NT2/D1 (cell line): ENCODE results near the gene ARHGAP11A.

Experiments
- DNase-seq: peaks from one replicate; pipeline ENCODE4 v3.0.0-alpha.2; 2011; ENCODE audit warnings: low read depth, low spot score
- H3K27me3 ChIP-seq: 2 replicates; pipeline ENCODE4 v1.6.0; 2011; ENCODE audit warnings: mild to moderate bottlenecking; ENCODE audit not compliant: insufficient read length, insufficient read depth
- H3K36me3 ChIP-seq: 2 replicates; pipeline ENCODE4 v1.6.1; 2011; ENCODE audit warnings: mild to moderate bottlenecking, low read length, mixed read lengths; ENCODE audit not compliant: insufficient read depth, insufficient read length
- H3K4me1 ChIP-seq: 2 replicates; pipeline ENCODE4 v1.5.1; 2011; ENCODE audit not compliant: insufficient read depth, insufficient read length
- H3K4me3 ChIP-seq: 2 replicates; pipeline ENCODE4 v1.5.1; 2011; ENCODE audit warnings: low read depth; ENCODE audit not compliant: insufficient read length
- H3K9ac ChIP-seq: 2 replicates; pipeline ENCODE4 v1.6.0; 2011; ENCODE audit warnings: low read depth; ENCODE audit not compliant: insufficient read length
- H3K9me3 ChIP-seq: 2 replicates; pipeline ENCODE4 v1.5.1; 2011; ENCODE audit warnings: mild to moderate bottlenecking, low read length; ENCODE audit not compliant: insufficient read depth
- SUZ12 ChIP-seq: IDR thresholded peaks from 2 replicates; pipeline ENCODE4 v1.6.1; 2011; ENCODE audit not compliant: insufficient read length, insufficient read depth; ENCODE audit errors: extremely low read depth
- YY1 ChIP-seq: IDR thresholded peaks from 2 replicates; pipeline ENCODE4 v1.6.1; 2011; ENCODE audit not compliant: insufficient read length, insufficient read depth
- ZNF274 ChIP-seq: IDR thresholded peaks from 2 replicates; pipeline ENCODE4 v1.6.1; 2011; ENCODE audit warnings: mild to moderate bottlenecking, low read depth, low read length

ARHGAP11A gene

DNA sequence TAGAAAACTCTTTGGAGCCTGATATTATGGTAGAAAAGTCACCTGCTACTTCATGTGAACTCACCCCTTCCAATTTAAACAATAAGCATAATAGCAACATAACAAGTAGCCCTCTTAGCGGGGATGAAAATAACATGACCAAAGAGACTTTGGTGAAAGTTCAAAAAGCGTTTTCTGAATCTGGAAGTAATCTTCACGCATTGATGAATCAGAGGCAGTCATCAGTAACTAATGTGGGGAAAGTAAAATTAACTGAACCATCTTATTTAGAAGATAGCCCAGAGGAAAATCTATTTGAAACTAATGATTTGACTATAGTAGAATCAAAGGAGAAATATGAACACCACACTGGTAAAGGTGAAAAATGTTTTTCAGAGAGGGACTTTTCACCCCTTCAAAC is 21.1 kb downstream of the ARHGAP11A start:
- H3K36me3 ChIP-seq: peaks cover 62% of the 10 kb centered on the region
- no peak for TF ChIP-seq ZNF274
- no peak for TF ChIP-seq YY1
- no peak for TF ChIP-seq SUZ12

DNA sequence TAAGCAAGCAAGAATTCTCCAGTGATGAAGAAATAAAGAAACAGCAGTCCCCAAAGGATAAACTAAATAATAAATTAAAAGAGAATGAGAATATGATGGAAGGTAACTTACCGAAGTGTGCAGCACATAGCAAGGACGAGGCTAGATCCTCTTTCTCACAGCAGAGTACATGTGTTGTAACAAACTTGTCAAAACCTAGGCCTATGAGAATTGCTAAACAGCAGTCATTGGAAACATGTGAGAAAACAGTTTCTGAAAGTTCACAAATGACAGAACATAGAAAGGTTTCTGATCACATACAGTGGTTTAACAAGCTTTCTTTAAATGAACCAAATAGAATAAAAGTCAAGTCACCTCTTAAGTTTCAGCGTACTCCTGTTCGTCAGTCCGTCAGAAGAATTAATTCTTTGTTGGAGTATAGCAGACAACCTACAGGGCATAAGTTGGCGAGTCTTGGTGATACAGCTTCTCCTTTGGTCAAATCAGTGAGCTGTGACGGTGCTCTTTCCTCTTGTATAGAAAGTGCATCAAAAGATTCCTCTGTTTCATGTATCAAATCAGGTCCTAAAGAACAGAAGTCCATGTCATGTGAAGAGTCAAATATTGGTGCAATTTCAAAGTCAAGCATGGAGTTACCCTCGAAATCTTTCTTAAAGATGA is 21.7 kb downstream of the ARHGAP11A start:
- H3K27me3 ChIP-seq: no peaks in the 10 kb centered on the region
- H3K4me1 ChIP-seq: no peaks in the 10 kb centered on the region
- no peaks in the 10 kb centered on the region for H3K9me3 ChIP-seq
- no peak for TF ChIP-seq SUZ12
- no peak for TF ChIP-seq YY1
- TF ChIP-seq ZNF274: no peak
- H3K9ac ChIP-seq: no peak overlapping the region
- H3K36me3 ChIP-seq: peaks cover 62% of the 10 kb centered on the region
- no peak overlapping the region for H3K4me3 ChIP-seq
- DNase-seq: no peak

More for the DNA sequence above, 21.1 kb downstream of the ARHGAP11A start:
- Histone ChIP-seq H3K4me3 (no peak overlapping the region), H3K9ac (no peak overlapping the region), H3K9me3 (no peaks in the 10 kb centered on the region), H3K27me3 (no peaks in the 10 kb centered on the region), H3K4me1 (no peaks in the 10 kb centered on the region)
- no peak for DNase-seq

DNA sequence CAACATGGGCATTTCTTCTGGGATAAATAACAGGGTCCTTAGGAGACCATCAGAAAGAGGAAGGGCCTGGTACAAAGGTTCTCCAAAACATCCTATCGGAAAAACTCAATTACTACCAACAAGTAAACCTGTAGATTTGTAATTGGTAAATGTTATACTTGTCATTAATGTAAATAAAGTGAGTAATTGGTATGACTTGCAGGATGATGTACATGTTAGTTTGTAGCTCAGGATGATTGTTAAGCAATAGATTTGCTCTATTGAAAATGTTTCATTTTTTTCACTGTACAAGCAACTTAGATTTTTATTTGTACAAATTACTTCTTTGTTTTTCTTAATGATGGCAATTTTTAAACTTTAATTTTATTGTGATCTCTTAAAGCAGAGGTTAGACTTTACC is 22.4 kb downstream of the ARHGAP11A start:
- H3K4me1 ChIP-seq: peaks cover 2% of the 10 kb centered on the region
- no peak overlapping the region for H3K9ac ChIP-seq
- no peak for DNase-seq
- no peaks in the 10 kb centered on the region for H3K9me3 ChIP-seq
- no peaks in the 10 kb centered on the region for H3K27me3 ChIP-seq
- no peak for TF ChIP-seq YY1
- TF ChIP-seq ZNF274: no peak
- H3K4me3 ChIP-seq: no peak overlapping the region
- peaks cover 62% of the 10 kb centered on the region for H3K36me3 ChIP-seq

DNA sequence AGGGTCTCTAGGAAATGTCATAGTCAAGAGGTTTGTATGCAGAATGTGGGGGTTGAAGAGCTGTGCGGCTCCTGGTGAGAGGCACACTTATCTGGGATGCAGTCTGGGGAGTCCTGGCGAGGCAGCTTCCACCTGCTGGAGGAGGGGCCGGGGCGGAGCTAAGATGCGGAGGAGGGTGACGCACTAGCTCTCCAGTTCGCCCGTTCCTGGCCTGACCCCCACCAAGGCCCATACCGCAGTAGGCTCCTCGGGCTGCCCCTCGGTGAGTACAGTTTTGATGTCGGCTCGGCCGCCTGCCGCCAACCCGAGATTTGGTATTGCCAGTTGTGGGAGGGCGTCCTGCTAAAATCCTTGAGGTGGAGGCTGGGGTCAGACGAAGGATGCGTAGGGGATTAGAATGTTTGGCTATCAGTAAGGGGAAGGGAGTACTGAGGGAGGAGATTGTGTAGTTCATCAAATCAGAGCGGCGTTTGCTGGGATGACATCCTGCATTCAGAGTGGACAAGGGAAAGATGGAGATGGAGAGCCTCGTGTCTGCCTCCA is 26.3 kb downstream of the ARHGAP11A start, which contains the start of gene SCG5:
Gene SCG5, plus strand, starts transcription at position 194 of the 543 bp plus-strand sequence. CDS start 1,883 bp downstream, outside the sequence.
- no peaks in the 10 kb centered on the region for H3K9me3 ChIP-seq
- peaks cover 25% of the 10 kb centered on the region for H3K36me3 ChIP-seq
- TF ChIP-seq SUZ12 (no peak), YY1 (no peak), ZNF274 (no peak)
- peak; percentile 60 for DNase-seq
- peak within 1 kb of the TSS; percentile 32 for H3K4me3 ChIP-seq
- peak within 1 kb of the TSS; percentile 71 for H3K9ac ChIP-seq
- peaks cover 2% of the 10 kb centered on the region for H3K4me1 ChIP-seq
- no peaks in the 10 kb centered on the region for H3K27me3 ChIP-seq

DNA sequence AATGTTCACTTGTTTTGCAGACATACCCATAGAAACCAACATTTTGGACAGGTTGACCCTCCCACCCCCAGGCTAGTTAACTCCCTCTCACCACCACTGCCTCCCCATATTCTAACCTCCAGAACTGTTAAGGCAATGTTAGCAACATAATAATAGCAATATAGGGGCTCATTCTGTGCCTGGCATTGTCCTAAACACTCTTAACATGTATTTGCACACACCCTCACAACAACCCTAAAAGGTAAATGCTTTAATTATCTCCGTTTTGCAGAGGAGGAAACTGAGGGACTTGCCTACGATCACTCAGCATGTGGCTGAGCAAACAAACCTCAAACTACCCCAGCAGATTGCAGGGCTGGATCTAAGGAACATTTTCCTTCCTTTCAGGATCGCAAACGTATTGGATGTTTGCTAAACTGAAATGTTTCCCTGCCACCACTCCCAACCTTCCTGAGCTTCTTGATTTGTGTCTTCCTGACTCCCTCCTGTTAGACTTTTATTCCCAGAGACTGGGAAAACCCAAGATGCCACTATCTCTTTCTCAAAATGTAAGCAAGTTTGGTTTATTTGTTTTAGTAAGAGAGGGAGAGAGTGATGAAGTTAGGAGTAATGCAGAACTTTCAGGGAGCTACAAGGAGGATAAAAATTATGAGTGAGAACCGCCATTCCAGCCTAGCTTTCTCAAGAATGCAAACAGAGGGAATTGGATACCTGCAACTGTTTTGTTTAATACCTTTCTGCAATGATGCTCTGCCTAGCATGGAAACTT is 27.5 kb downstream of the ARHGAP11A start:
- peak overlapping the region; percentile 58 for H3K9ac ChIP-seq
- no peaks in the 10 kb centered on the region for H3K9me3 ChIP-seq
- H3K27me3 ChIP-seq: no peaks in the 10 kb centered on the region
- TF ChIP-seq YY1 (no peak), ZNF274 (no peak), SUZ12 (no peak)
- H3K4me3 ChIP-seq: peak overlapping the region; percentile 13
- H3K4me1 ChIP-seq: peaks cover 2% of the 10 kb centered on the region
- H3K36me3 ChIP-seq: peaks cover 12% of the 10 kb centered on the region
- DNase-seq: no peak

DNA sequence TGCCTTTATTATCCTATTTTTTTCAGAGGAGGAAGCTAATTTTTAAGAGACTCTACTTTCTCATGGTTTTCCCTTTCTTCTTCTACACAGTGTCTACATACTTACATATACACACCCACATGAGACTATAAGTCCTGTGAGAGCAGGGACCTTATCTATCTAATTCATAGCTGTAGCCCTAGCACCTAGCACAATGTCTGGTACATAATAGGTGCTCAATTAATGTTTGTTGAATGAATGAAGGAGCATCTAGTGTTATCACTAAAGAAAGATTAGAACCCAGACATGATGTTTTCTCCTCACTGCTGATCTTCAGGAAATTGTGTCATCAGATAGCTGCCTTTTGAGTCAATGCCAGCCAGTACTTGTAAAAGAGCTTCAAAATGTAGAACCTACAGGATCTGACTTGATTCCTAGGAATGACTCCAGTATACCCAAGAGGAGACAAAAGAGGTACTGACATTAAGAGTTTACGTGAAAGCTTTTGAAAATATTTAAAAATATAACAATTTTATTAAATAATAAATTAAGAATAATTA is 28.7 kb downstream of the ARHGAP11A start:
- Histone ChIP-seq H3K27me3 (no peaks in the 10 kb centered on the region), H3K9me3 (no peaks in the 10 kb centered on the region), H3K9ac (no peak overlapping the region), H3K4me1 (peaks cover 2% of the 10 kb centered on the region), H3K4me3 (no peak overlapping the region), H3K36me3 (peaks cover 5% of the 10 kb centered on the region)
- TF ChIP-seq ZNF274 (no peak), YY1 (no peak)
- no peak for DNase-seq

DNA sequence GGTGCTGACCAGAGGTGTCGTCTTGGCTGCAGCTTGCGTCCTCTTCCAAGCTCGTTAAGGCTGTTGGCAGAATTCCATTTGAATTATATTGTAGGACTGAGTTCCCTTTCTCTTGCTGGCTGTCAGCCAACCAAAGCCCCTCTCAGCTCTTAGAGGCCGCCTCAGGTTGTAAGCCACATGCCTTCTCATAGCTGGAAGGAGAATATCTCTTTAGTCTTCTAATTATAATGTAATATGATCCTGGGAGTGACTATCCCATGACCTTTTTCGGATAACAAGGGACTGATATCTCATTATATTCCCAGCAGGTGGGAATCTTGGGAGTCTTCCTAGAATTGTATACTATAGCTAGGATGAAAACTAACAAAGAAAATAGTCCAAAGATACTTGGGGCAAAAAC is 31.0 kb downstream of the ARHGAP11A start:
- DNase-seq: no peak
- Histone ChIP-seq H3K9ac (no peak overlapping the region), H3K36me3 (no peaks in the 10 kb centered on the region), H3K27me3 (no peaks in the 10 kb centered on the region), H3K9me3 (no peaks in the 10 kb centered on the region), H3K4me1 (peaks cover 2% of the 10 kb centered on the region), H3K4me3 (no peak overlapping the region)
- TF ChIP-seq YY1 (no peak), ZNF274 (no peak), SUZ12 (no peak)
